HFF-Myc (cell line): Measurements from ENCODE around the gene DIP2C.
"Not testable (repeated sequence)": the region's sequence is repeated elsewhere in the genome, so short reads cannot be mapped to it uniquely, and the experiment has no call there.

Experiments
- DNase-seq: peaks from one replicate; pipeline ENCODE4 v3.0.0-alpha.2; 2011; ENCODE audit warnings: low read depth; ENCODE audit errors: extremely low read depth
- H3K4me3 ChIP-seq: replicated peaks from 2 replicates; pipeline ENCODE4 v1.5.1; 2011; ENCODE audit warnings: low read depth, mild to moderate bottlenecking, control low read depth, low read length
- TF ChIP-seq, protein P1 (sequence below): IDR thresholded peaks from 2 replicates; pipeline ENCODE4 v1.5.1; 2012; ENCODE audit warnings: mild to moderate bottlenecking, low read depth, low read length, control low read depth; ENCODE audit errors: missing control alignments

DIP2C gene

DNA sequence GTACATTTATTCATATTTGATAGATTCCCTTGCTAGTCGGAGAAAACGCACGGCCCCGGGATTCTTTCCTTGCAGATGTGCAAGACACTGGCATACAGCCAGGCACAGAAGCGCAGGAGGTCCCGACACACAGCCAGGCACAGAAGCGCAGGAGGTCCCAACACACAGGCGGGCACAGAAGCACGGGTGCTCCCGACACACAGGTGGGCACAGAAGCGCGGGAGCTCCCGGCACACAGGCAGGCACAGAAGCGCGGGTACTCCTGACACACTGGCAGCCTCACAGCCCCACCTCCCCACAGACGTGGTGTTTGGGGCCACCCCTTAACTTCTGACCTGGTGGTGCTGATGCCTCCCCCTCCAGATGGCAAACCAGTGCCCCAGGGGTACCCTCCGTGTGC, 316.9 kb downstream of the DIP2C start:
- DNase-seq, result no peak
- H3K4me3 ChIP-seq, result no peak overlapping the region
- TF ChIP-seq, protein P1, sequence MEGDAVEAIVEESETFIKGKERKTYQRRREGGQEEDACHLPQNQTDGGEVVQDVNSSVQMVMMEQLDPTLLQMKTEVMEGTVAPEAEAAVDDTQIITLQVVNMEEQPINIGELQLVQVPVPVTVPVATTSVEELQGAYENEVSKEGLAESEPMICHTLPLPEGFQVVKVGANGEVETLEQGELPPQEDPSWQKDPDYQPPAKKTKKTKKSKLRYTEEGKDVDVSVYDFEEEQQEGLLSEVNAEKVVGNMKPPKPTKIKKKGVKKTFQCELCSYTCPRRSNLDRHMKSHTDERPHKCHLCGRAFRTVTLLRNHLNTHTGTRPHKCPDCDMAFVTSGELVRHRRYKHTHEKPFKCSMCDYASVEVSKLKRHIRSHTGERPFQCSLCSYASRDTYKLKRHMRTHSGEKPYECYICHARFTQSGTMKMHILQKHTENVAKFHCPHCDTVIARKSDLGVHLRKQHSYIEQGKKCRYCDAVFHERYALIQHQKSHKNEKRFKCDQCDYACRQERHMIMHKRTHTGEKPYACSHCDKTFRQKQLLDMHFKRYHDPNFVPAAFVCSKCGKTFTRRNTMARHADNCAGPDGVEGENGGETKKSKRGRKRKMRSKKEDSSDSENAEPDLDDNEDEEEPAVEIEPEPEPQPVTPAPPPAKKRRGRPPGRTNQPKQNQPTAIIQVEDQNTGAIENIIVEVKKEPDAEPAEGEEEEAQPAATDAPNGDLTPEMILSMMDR, result no peak

DNA sequence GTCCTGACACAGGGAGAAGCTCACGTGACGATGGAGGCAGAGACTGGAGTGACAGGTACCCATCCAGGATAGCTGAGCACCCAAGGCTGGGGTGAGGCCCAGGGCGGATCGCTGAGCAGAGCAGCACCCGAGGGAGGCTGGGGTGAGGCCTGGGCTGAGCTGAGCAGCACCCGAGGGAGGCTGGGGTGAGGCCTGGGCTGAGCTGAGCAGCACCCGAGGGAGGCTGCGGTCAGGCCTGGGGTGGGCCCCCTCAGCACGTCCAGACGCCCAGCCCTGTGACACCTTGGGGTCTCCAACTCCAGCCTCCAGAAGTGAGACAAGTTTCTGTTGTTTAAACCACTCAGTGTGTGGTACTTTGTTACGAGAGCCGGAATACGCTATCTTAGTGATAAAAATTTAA, 318.0 kb downstream of the DIP2C start:
- H3K4me3 ChIP-seq, result no peak overlapping the region
- TF ChIP-seq, protein P1, result no peak
- no peak for DNase-seq

DNA sequence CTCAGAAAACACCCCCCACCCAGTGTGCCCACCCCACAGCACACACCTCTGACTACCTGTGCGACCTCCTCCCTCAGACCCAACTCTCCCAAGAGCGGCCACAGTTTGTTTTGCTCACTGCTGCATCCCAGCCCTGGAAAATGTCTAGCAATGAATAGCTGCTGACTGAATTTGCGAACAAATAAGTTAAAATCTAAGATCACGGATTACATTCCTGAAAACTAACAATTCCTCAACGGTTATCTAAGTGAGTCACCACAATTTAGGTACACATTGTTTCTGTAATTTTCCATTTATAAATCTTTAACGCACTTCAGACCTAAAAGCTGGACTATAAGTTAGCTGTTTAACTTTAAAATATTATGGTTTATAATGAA, 319.0 kb downstream of the DIP2C start:
- TF ChIP-seq, protein P1, result no peak
- no peak overlapping the region for H3K4me3 ChIP-seq
- no peak for DNase-seq

DNA sequence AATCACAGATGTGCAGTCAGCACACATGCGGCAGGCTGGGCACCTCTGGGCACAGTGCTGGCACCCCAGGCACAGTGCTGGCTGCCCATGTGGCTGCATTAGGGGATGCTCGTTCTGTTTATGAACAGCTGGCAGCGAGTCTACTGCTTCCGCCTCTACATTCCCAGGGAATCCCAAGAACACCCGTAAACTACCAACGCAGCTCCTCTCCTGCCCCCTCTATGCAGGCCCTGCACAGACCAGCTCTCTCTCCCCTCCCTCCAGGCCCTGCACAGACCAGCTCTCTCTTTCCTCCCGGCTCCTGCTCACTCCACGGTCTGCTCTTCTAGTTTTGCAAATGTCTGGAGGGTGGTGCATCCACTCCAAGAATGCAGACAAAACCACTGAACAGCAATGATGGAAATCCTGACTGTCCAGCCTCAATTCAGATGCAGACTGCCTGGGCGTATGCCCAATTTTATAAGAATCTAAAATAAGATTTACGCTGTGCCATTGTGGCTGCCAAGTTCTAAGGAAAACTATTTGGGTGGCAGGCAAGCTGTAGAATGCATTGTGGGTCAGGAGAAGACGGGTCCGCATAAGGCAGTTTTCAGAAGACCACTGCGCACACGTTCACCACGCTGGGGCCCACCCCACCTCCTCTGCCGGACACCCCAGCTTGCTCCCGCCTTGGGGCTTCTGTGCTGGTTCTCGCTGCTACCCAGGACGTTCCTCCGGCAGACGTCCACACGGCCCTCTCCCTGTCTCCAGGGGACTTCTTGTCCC, 319.6 kb downstream of the DIP2C start:
- no peak for DNase-seq
- TF ChIP-seq, protein P1, result no peak
- H3K4me3 ChIP-seq, result no peak overlapping the region

DNA sequence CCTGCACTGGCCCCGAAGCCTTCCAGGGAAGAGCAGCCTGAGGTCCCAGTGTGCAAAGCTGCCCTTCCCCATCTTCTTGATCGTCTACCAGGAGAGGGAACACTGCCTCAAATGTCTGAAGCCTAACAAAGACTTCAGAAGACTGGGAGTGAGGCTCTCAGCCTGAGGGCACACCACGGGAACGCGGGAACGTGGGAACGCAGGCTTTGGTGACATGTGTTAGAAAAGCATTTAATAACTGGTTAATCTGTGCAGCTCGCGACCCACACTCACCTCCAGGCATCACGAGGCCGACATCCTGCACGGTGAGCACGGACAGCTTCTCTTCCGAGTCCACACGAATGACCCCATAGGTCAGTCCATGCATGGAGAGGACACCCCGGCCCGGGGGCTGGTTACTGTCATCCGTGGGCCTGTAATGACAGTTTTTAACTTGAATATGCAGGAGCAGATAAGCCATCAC, 320.2 kb downstream of the DIP2C start:
- no peak overlapping the region for H3K4me3 ChIP-seq
- DNase-seq, result no peak
- TF ChIP-seq, protein P1, result no peak

DNA sequence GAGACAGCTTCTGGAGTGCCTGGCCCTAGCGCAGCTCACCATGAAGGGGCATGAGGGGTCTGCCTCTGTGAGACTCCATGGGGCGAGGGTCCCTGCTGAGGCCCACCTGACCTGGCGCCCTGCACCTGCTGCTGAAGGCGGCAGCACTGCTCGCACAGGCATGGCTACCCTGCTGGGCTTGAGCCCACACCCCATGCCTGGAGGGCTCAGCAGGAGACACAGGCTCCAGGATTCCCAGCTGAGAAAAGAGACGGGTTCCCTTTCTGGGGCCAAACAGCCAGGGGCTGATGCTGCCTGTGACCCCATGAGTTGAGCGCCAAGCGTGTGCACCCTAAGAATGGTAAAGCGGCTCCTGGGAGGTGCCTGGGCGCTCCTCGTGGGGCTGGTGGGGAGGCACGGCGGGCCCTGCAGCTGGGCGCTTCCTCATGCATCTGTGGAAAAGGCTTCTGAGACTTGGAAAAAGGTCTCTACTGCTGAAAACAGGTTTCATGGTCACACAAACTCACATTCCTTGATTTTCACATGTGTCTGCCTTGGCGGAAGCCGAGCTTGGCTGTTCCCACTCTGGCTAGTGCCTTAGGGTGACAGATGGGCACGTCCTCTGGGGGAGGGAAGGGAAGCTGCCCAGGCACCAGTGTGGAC, 320.8 kb downstream of the DIP2C start:
- DNase-seq, result no peak
- no peak overlapping the region for H3K4me3 ChIP-seq
- TF ChIP-seq, protein P1, result no peak

DNA sequence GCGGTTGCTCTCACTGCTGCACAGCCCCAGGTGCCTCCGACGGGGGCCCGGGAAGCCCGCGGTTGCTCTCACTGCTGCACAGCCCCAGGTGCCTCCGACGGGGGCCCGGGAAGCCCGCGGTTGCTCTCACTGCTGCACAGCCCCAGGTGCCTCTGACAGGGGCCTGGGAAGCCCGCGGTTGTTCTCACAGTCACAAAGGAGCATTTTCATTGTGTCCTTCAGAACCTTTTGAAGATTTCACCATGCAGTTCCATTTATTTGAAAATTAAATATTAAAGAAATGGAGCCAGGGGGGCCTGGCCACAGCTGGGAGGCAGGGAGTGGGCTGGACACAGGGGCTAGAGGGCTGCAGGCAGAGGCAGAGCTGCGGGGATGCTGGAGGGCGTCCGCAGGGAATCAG, 321.4 kb downstream of the DIP2C start:
- DNase-seq, H3K4me3 ChIP-seq: not testable (repeated sequence)
